Osteocyte (in vitro differentiated cells): ENCODE measurements around the gene SYDE2. TPM values are rescaled to one million over a fixed set of nuclear protein-coding genes. Genes with fewer than 3 reads are reported as not detected.

ENCODE experiments used
- DNase-seq: peaks from one replicate; pipeline ENCODE4 v3.0.0; 2021; ENCODE audit warnings: mixed read lengths; ENCODE audit not compliant: unreplicated experiment; ENCODE audit errors: extremely low spot score
- H3K27ac Mint-ChIP-seq: one replicate; pipeline ENCODE4 v1.8.0; 2021; ENCODE audit warnings: mild to moderate bottlenecking, mixed read lengths; ENCODE audit not compliant: unreplicated experiment
- H3K27me3 Mint-ChIP-seq: one replicate; pipeline ENCODE4 v1.8.0; 2021; ENCODE audit warnings: mixed read lengths; ENCODE audit not compliant: unreplicated experiment
- H3K36me3 Mint-ChIP-seq: one replicate; pipeline ENCODE4 v1.8.0; 2021; ENCODE audit warnings: mixed read lengths; ENCODE audit not compliant: unreplicated experiment
- H3K4me1 Mint-ChIP-seq: one replicate; pipeline ENCODE4 v1.8.0; 2021; ENCODE audit warnings: mixed read lengths; ENCODE audit not compliant: unreplicated experiment
- H3K4me3 Mint-ChIP-seq: one replicate; pipeline ENCODE4 v1.8.0; 2021; ENCODE audit warnings: mild to moderate bottlenecking, moderate library complexity, mixed read lengths; ENCODE audit not compliant: unreplicated experiment
- H3K9me3 Mint-ChIP-seq: one replicate; pipeline ENCODE4 v1.8.0; 2021; ENCODE audit warnings: mixed read lengths; ENCODE audit not compliant: unreplicated experiment
- total RNA-seq: library from RNA; stranded (reverse); gene quantifications from 2 replicates; pipeline ENCODE4 v1.2.1, GENCODE V29; 2021
- TF ChIP-seq, protein P1 (sequence below): fragments of 200-600 bp; sonication (generic); IDR thresholded peaks from 2 replicates; pipeline ENCODE4 v1.5.0; 2021; ENCODE audit warnings: antibody characterized with exemption, mild to moderate bottlenecking, moderate library complexity

Gene SYDE2
- total RNA-seq, 1 donor from 2014 or later = 6.3 TPM

DNA sequence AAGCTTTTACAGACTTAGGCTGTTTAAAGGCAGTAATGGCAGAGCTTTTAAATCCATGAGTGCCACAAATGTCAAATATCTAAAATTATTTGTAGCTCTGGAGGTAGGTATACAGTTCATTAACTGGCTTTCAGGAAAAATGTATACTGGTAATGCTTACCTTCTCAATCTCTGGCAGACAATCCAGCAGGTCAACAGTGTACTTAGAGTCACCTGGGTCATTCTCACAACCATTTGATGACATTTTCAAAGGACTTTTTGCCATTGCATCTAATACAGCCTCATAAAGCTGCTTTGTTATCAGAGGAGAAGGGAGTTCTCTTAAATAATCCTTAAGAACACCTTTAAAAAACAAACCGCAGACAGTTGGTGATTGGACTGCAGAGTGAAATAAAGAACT, 31.9 kb downstream of the SYDE2 start:
- H3K4me3 Mint-ChIP-seq = no peak overlapping the region
- TF ChIP-seq, protein P1, sequence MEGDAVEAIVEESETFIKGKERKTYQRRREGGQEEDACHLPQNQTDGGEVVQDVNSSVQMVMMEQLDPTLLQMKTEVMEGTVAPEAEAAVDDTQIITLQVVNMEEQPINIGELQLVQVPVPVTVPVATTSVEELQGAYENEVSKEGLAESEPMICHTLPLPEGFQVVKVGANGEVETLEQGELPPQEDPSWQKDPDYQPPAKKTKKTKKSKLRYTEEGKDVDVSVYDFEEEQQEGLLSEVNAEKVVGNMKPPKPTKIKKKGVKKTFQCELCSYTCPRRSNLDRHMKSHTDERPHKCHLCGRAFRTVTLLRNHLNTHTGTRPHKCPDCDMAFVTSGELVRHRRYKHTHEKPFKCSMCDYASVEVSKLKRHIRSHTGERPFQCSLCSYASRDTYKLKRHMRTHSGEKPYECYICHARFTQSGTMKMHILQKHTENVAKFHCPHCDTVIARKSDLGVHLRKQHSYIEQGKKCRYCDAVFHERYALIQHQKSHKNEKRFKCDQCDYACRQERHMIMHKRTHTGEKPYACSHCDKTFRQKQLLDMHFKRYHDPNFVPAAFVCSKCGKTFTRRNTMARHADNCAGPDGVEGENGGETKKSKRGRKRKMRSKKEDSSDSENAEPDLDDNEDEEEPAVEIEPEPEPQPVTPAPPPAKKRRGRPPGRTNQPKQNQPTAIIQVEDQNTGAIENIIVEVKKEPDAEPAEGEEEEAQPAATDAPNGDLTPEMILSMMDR = no peak
- H3K4me1 Mint-ChIP-seq = no peaks in the 10 kb centered on the region
- no peak overlapping the region for H3K27ac Mint-ChIP-seq
- no peaks in the 10 kb centered on the region for H3K9me3 Mint-ChIP-seq
- peaks cover 3% of the 10 kb centered on the region for H3K36me3 Mint-ChIP-seq
- H3K27me3 Mint-ChIP-seq = no peaks in the 10 kb centered on the region
- no peak for DNase-seq

DNA sequence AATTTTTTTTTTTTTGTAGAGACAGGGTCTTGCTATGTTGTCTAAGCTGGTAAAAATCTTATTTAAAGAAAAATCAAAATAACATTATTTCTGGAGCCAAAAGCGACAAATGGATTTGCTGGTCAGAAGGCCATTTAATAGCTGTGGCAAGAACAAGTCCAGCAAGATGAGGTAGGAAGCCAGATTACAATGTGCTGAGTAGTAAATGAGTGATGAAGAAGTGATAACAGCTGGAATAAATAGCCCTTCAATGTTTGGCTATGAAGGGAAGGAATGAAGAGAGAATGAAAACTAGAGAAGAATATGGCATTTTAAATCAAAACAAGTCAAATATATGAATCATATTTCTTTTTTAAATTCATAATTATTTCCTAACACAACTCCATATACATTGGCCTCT, 34.5 kb downstream of the SYDE2 start:
- H3K9me3 Mint-ChIP-seq = no peaks in the 10 kb centered on the region
- no peak overlapping the region for H3K27ac Mint-ChIP-seq
- H3K36me3 Mint-ChIP-seq = peaks cover 8% of the 10 kb centered on the region
- TF ChIP-seq, protein P1 = no peak
- no peak for DNase-seq
- H3K4me3 Mint-ChIP-seq = no peak overlapping the region
- no peaks in the 10 kb centered on the region for H3K4me1 Mint-ChIP-seq
- H3K27me3 Mint-ChIP-seq = no peaks in the 10 kb centered on the region

DNA sequence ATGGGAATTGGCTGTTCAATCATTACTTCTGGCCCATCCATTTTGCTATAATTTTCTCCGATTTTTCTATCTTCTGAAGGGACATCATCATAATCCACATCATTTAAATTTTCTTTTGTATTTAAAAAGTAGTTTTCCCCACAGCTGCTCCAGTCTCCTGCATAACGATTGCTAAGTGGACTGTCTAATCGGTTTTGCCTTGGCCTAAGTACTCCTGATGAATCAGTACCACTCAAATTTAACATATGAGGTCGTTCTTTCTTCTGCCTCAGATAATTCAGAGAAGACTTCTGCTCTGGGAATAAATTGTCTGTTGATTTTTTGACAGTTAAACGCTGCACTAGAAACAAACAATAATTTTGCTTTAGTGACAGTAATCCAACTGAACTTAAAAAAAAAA, 41.9 kb downstream of the SYDE2 start:
- Mint-ChIP-seq H3K4me1 (no peaks in the 10 kb centered on the region), H3K4me3 (no peak overlapping the region), H3K27me3 (no peaks in the 10 kb centered on the region), H3K27ac (no peak overlapping the region), H3K9me3 (no peaks in the 10 kb centered on the region), H3K36me3 (peaks cover 5% of the 10 kb centered on the region)
- TF ChIP-seq, protein P1 = no peak
- DNase-seq = no peak

DNA sequence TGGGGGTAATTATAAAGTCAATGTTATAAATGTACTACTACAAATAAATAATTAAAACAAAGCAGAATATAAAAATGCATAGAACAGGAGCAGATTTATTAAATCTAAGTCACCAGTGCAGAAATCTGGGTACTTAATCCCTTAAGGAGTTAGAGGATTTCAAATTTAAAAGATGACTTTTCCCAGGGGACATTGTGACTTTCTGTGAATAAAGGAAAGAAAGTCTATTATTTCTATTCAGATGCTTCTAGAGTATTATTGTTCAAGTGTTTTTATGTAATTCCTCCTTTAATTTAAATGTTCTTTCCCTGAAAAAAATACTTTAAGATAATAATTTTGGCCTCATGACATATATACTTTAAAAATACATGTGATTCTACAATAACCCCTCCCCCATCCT, 43.4 kb downstream of the SYDE2 start:
- H3K27me3 Mint-ChIP-seq = no peaks in the 10 kb centered on the region
- H3K27ac Mint-ChIP-seq = no peak overlapping the region
- TF ChIP-seq, protein P1 = no peak
- no peak for DNase-seq
- H3K9me3 Mint-ChIP-seq = no peaks in the 10 kb centered on the region
- no peaks in the 10 kb centered on the region for H3K4me1 Mint-ChIP-seq
- peaks cover 5% of the 10 kb centered on the region for H3K36me3 Mint-ChIP-seq
- H3K4me3 Mint-ChIP-seq = no peak overlapping the region

DNA sequence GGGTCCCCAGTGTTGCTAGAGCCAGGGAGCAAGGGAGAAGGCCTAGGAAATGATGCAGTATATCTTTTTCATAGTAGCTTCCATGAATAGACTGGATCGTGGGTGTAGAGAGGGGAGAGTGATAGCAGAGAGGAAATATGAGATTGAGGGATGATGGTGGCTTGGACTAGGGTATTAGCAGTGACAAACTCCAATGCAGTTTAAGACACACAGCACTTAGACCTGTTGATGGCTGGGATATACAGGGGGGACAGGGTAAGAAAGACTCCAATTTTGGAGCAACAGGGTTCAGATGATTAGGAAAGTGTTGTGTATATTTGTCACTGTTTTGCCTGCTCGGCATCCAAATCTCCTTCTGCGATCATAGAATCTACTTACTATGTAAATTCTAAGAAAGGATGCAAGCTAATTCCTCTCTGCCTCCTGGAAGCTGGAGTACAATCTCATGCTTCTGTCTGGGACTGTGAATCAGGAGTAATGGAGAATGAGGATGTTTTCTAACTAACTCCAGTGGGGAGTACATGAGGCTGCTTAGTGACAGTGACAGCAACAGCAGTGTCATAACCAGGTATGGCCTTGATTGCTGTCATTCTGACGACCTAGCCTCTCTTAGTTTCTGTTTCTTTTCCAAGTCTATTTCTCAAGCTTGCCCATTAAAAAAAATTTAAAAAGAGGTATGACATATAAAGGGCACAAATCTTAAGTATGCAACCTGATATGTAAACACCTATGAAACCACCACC, 47.5 kb downstream of the SYDE2 start:
- H3K4me3 Mint-ChIP-seq = no peak overlapping the region
- H3K9me3 Mint-ChIP-seq = no peaks in the 10 kb centered on the region
- no peak for DNase-seq
- H3K27me3 Mint-ChIP-seq = no peaks in the 10 kb centered on the region
- TF ChIP-seq, protein P1 = no peak
- H3K4me1 Mint-ChIP-seq = peaks cover 23% of the 10 kb centered on the region
- no peaks in the 10 kb centered on the region for H3K36me3 Mint-ChIP-seq
- no peak overlapping the region for H3K27ac Mint-ChIP-seq
